ENCODE data around the gene MADD.

MADD gene

GRCh38 chr11:47259232-47259977 is 10.5 kb upstream of the MADD start:
- peaks cover 12% of the 10 kb centered on the region for H3K4me1 Mint-ChIP-seq (ENCODE audit: low read depth)
- no peaks in the 10 kb centered on the region for H3K27me3 Mint-ChIP-seq (ENCODE audit: low read depth)
- peak overlapping the region; percentile 46 for H3K27ac Mint-ChIP-seq
- H3K36me3 Mint-ChIP-seq (ENCODE audit: low read depth): peaks cover under 1% of the 10 kb centered on the region
- no peak overlapping the region for H3K4me3 Mint-ChIP-seq
- H3K9me3 Mint-ChIP-seq: no peaks in the 10 kb centered on the region

GRCh38 chr11:47260366-47260765 is 9.6 kb upstream of the MADD start:
- no peak overlapping the region for H3K4me3 Mint-ChIP-seq
- no peaks in the 10 kb centered on the region for H3K27me3 Mint-ChIP-seq (ENCODE audit: low read depth)
- peaks cover 11% of the 10 kb centered on the region for H3K4me1 Mint-ChIP-seq (ENCODE audit: low read depth)
- peaks cover 2% of the 10 kb centered on the region for H3K36me3 Mint-ChIP-seq (ENCODE audit: low read depth)
- no peak overlapping the region for H3K27ac Mint-ChIP-seq
- no peaks in the 10 kb centered on the region for H3K9me3 Mint-ChIP-seq

DNA sequence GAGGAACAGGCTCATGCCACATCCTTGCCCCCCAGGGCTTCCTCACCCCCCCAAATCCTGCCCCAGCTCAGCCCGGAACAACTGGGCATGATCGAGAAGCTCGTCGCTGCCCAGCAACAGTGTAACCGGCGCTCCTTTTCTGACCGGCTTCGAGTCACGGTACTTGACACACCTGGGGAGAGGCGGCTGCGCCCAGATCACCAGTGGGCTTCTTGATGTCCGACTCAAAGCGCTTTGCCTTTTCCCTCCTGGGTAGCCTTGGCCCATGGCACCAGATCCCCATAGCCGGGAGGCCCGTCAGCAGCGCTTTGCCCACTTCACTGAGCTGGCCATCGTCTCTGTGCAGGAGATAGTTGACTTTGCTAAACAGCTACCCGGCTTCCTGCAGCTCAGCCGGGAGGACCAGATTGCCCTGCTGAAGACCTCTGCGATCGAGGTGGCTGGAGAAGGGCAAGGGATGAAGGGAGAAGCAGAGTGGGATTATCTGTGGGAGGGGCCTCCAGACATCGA is 8.6 kb upstream of the MADD start:
- Mint-ChIP-seq H3K4me1 (ENCODE audit: low read depth) (peaks cover 13% of the 10 kb centered on the region), H3K27me3 (ENCODE audit: low read depth) (no peaks in the 10 kb centered on the region), H3K9me3 (no peaks in the 10 kb centered on the region), H3K27ac (no peak overlapping the region), H3K4me3 (no peak overlapping the region), H3K36me3 (ENCODE audit: low read depth) (peaks cover 2% of the 10 kb centered on the region)

GRCh38 chr11:47264119-47264518 is 5.8 kb upstream of the MADD start:
- Mint-ChIP-seq H3K27me3 (ENCODE audit: low read depth) (no peaks in the 10 kb centered on the region), H3K4me1 (ENCODE audit: low read depth) (peaks cover 24% of the 10 kb centered on the region), H3K27ac (no peak overlapping the region), H3K9me3 (no peaks in the 10 kb centered on the region), H3K36me3 (ENCODE audit: low read depth) (peaks cover 4% of the 10 kb centered on the region), H3K4me3 (no peak overlapping the region)

DNA sequence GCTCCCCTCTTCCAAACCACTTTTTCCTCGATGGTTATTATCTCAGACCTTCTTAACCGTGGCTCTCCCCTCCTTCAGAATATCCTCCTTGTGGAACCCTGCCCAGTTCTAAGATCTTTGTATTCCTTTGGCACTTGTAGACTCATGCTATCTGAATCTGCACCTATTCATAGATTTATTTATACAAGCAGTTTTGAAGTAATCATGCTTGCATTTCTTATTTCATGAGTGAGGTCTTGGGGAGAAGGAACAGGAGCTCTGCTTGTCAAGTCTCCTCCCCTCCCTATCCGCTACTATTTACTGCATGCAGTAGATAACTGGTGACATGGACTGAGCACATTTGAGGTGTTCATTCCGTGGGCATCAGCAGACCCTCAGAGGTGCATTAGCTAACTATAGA is 5.4 kb upstream of the MADD start:
- Mint-ChIP-seq H3K36me3 (ENCODE audit: low read depth) (peaks cover 4% of the 10 kb centered on the region), H3K27ac (no peak overlapping the region), H3K4me3 (no peak overlapping the region), H3K27me3 (ENCODE audit: low read depth) (no peaks in the 10 kb centered on the region), H3K4me1 (ENCODE audit: low read depth) (peaks cover 22% of the 10 kb centered on the region), H3K9me3 (no peaks in the 10 kb centered on the region)

DNA sequence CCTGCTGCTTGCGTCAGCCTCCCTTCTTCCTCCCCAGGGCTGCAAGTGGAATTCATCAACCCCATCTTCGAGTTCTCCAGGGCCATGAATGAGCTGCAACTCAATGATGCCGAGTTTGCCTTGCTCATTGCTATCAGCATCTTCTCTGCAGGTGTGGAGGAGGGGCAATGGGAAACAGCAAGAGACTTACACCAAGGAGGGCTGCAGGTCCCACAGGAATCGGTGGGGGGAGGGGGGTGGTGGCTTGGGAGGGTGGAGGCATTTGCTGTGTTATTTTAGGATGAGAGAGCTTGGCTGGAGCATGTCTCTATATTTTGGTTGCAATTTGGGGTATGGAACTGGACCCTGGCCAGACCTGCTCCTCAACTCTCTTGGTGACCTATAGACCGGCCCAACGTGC is 2.1 kb upstream of the MADD start:
- H3K27me3 Mint-ChIP-seq (ENCODE audit: low read depth): no peaks in the 10 kb centered on the region
- H3K4me1 Mint-ChIP-seq (ENCODE audit: low read depth): peaks cover 42% of the 10 kb centered on the region
- H3K9me3 Mint-ChIP-seq: no peaks in the 10 kb centered on the region
- H3K36me3 Mint-ChIP-seq (ENCODE audit: low read depth): peaks cover 4% of the 10 kb centered on the region
- H3K4me3 Mint-ChIP-seq: no peak overlapping the region
- peak overlapping the region; percentile 96 for H3K27ac Mint-ChIP-seq

- Mint-ChIP-seq H3K4me3 (peak overlapping the region; percentile 87), H3K4me1 (ENCODE audit: low read depth) (peaks cover 44% of the 10 kb centered on the region), H3K36me3 (ENCODE audit: low read depth) (peaks cover 4% of the 10 kb centered on the region), H3K9me3 (no peaks in the 10 kb centered on the region), H3K27me3 (ENCODE audit: low read depth) (no peaks in the 10 kb centered on the region), H3K27ac (peak overlapping the region; percentile 96)
Measured at GRCh38 chr11:47268448-47269001, 1.4 kb upstream of the MADD start.

DNA sequence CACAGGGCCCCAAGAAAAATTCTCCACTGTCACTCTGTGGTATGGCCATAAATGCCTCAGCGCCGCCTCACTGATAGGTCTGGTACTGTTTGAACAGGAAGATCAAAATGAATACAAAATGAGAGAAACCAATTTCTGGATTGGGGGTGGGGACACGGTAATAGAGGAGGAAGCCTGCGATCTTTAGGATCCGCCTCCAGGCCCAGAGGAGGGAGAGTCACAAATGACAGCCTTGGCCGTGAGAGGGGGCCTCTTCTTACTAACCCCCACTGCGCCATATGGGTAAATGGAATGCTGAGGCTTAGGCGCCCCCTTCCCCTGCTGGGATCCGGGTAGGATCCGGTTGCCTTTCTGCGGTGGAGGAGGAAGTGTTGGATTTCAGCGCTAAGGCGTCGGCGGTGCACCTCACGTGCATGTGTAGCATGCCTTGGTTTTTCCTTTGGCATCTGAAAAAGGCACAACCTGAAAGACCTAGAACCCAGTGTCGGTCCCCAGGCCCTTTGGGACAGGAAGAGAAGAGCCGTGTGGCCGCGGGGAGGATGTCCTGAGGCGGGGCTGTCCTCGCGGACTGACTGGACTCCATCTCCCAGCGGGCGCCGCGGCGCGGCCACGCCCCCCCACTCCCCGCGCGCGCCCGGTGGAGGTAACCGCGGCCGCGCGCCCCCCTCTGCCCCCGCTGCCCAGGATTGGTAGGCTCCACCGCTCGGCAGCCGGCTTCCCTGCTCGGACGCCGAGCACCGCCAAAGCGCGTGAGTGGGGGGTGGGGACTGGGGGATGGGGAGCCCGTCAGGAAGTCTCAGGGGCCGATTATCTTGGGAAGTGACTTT is 718 bp upstream of the MADD start:
- Mint-ChIP-seq H3K9me3 (no peaks in the 10 kb centered on the region), H3K4me1 (ENCODE audit: low read depth) (peaks cover 44% of the 10 kb centered on the region), H3K36me3 (ENCODE audit: low read depth) (peaks cover 4% of the 10 kb centered on the region), H3K27ac (peak overlapping the region; percentile 96), H3K27me3 (ENCODE audit: low read depth) (no peaks in the 10 kb centered on the region), H3K4me3 (peak overlapping the region; percentile 87)

DNA sequence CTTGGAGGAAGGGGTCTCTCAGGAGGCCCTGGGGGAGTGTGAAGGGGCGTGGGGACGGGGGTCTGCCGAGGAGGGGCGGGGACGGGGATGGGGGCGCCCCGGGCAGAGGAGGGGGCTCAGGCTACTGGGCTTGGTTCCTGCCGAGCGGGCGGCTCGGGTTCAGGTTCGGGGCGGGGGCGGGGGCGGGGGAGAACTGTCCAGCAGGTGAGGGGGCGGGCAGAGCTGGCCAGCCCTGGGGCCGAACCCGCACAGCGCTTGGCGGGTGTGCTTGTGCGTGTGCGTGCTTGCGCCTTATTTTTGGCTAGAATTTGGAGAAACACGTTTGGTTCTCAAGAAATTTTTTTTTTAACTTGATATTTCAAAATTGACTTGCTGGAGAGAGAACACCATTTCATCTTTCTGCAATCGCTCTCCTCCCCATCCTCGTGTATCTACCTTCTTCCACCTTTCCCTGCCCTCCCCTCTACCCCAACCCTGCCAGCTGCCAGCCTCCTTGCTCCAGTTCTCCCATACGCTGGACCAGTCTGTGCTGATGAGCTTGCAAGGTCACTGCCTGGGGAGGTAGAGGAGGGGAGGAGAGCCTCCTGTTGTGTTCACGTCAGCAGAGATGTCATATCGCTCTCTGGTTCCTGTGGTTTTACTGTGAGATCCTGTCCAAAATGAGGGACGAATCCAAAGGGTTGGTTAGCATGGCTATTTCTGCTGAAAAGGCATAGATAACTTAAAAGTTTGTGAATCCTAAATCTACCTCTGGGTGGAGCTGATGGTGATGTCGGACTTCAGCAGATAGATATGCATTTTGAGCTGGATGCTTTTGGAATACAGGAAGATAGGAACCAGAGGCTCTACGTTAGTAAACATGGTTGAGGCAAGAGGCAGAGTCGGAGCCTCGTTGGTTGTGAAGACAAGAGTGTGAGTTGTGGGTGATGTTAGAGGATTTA is 668 bp downstream of the MADD start:
- Mint-ChIP-seq H3K4me3 (peak overlapping the region; percentile 81), H3K4me1 (ENCODE audit: low read depth) (peaks cover 43% of the 10 kb centered on the region)

GRCh38 chr11:47271328-47271727 is 1.4 kb downstream of the MADD start:
- Mint-ChIP-seq H3K36me3 (ENCODE audit: low read depth) (peaks cover 18% of the 10 kb centered on the region), H3K4me3 (peak overlapping the region; percentile 81), H3K9me3 (no peaks in the 10 kb centered on the region), H3K27ac (peak overlapping the region; percentile 72), H3K27me3 (ENCODE audit: low read depth) (no peaks in the 10 kb centered on the region), H3K4me1 (ENCODE audit: low read depth) (peaks cover 45% of the 10 kb centered on the region)

More for the DNA sequence above, 668 bp downstream of the MADD start:
- Mint-ChIP-seq H3K36me3 (ENCODE audit: low read depth) (peaks cover 11% of the 10 kb centered on the region), H3K27me3 (ENCODE audit: low read depth) (no peaks in the 10 kb centered on the region), H3K9me3 (no peaks in the 10 kb centered on the region), H3K27ac (peak overlapping the region; percentile 72)

GRCh38 chr11:47271961-47272661 is 2.2 kb downstream of the MADD start:
- Mint-ChIP-seq H3K4me3 (peak overlapping the region; percentile 81), H3K36me3 (ENCODE audit: low read depth) (peaks cover 25% of the 10 kb centered on the region), H3K9me3 (no peaks in the 10 kb centered on the region), H3K27me3 (ENCODE audit: low read depth) (no peaks in the 10 kb centered on the region), H3K4me1 (ENCODE audit: low read depth) (peaks cover 45% of the 10 kb centered on the region), H3K27ac (peak overlapping the region; percentile 49)

- Mint-ChIP-seq H3K27ac (peak overlapping the region; percentile 58), H3K4me1 (ENCODE audit: low read depth) (peaks cover 44% of the 10 kb centered on the region), H3K36me3 (ENCODE audit: low read depth) (peaks cover 26% of the 10 kb centered on the region), H3K9me3 (no peaks in the 10 kb centered on the region), H3K27me3 (ENCODE audit: low read depth) (no peaks in the 10 kb centered on the region), H3K4me3 (no peak overlapping the region)
Measured at GRCh38 chr11:47272706-47273105, 2.8 kb downstream of the MADD start.

GRCh38 chr11:47274495-47275235 is 4.7 kb downstream of the MADD start:
- Mint-ChIP-seq H3K4me1 (ENCODE audit: low read depth) (peaks cover 30% of the 10 kb centered on the region), H3K9me3 (no peaks in the 10 kb centered on the region), H3K4me3 (no peak overlapping the region), H3K27me3 (ENCODE audit: low read depth) (no peaks in the 10 kb centered on the region), H3K36me3 (ENCODE audit: low read depth) (peaks cover 32% of the 10 kb centered on the region), H3K27ac (no peak overlapping the region)

Data from T-helper 1 cell treated with Interleukin-12 subunit alpha and Interleukin-12 subunit beta and Interleukin-4 antibody, amounts not matched to agents 30 μg/mL and 1 μg/mL, for 36 hours (primary cell).